HG03457 (cell line): ENCODE data around the gene MBNL1.
A peak's percentile ranks its signal among the peaks of the same experiment; 100 is the strongest.

Source experiments
- ATAC-seq: cut with Tn5 transposase; IDR thresholded peaks from one replicate; pipeline ENCODE4 v1.9.1; 2021; ENCODE audit warnings: moderate number of reproducible peaks; ENCODE audit not compliant: unreplicated experiment

Gene MBNL1

DNA sequence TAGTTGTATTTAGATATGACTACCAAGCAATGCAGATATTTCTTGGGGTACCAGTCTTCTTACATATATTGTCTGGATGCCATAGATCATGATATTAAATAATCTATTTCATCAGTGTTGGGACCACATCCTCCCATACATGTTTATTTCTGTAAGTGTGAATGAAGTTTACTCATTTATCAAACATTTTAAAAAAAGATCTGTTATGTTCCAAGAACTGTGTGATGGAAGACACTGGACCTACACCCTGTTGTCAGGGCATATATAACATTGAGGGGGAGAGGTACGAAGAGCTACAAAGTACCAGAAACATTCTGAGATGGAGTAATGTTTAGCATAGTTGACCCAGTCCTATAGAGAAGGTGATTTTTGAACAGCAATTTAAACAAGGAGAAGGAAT is 26.6 kb downstream of the MBNL1 start:
- ATAC-seq, result no peak

- no peak for ATAC-seq
Measured at GRCh38 chr3:152295806-152296205, 27.1 kb downstream of the MBNL1 start.

- no peak for ATAC-seq
Measured at GRCh38 chr3:152296382-152296781, 27.7 kb downstream of the MBNL1 start.

DNA sequence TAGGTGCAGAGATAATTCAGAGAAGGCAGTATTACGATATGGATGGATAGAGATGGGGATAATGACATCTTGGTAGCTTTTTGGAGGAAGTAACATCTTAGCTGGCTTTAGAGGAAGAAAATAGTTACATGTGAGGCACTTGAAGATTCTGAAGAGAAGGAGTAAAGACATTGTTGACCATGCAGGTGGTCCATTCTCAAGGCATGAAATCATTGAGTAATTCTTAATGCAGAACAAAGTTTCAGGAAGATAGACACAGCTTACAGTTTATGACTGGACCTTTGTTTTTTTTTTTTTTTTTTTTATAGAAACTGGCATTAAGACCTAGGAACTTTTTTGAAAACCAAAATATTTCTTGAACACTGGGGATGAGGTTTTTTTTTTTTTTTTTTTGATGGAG is 28.2 kb downstream of the MBNL1 start:
- no peak for ATAC-seq

DNA sequence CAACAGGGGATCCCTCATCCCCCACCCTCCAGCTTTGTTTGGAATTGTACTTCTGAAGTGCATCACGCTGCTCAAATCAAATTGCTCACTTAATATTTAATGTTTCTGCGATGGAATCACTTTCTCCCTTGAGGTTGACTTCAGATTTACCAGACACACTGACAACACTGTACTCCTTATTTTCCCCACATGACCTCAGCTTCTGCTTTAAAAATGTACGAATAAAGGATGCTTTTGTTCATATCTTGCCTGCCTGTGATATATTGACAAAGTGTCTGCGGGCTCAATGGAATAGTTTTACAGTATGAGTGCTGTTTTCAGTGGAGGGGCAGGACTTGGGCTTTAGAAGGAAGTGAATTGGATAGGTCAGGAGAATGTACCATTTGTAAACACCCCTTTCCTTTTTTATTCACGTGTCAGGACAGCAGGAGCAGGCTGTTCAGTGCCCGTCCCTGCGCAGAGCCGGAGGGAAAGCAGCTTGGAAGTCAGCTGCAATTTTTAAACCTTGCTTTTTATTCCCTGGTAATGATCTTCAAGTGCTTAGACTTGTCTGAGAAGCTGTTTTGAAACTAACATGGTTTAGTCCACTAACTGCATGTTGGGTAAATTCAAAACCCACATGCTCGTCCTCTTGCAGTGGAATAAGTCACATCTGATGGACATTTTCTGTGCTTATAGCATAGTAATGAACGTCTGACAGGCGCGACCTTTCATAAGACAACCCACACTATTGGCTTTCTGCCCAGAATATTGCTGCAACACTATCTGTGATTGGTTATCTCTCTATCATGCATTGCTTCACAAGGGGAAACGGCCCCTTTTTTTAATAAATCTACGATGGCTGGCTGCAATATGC is 29.9 kb downstream of the MBNL1 start:
- ATAC-seq, result no peak

- ATAC-seq, result no peak
Measured at GRCh38 chr3:152299249-152299976, 30.7 kb downstream of the MBNL1 start.

DNA sequence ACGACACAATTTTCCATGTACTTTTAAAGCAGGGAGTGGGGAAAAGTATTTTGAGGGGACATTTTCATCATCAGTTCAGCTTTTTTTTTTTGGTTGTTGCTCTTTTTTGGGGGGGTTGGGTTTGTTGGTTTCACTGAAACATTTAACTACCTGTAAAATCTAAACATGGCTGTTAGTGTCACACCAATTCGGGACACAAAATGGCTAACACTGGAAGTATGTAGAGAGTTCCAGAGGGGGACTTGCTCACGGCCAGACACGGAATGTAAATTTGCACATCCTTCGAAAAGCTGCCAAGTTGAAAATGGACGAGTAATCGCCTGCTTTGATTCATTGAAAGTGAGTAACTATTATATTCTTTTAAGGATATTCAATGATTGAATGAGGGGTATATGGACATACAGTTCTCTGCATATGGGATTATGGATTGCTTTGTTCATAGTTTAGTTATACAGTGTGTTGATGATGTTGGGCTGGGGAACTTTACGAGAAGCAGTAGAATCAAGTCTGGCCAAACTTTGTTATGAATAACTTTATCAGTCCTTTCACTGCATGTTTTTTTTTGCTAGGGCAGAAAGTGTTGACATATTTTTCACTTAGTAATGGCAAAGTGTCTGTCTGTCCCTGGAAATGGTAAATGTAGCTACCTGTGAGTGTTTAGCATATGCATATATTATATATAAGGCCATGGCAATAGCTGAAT is 31.5 kb downstream of the MBNL1 start:
- no peak for ATAC-seq

DNA sequence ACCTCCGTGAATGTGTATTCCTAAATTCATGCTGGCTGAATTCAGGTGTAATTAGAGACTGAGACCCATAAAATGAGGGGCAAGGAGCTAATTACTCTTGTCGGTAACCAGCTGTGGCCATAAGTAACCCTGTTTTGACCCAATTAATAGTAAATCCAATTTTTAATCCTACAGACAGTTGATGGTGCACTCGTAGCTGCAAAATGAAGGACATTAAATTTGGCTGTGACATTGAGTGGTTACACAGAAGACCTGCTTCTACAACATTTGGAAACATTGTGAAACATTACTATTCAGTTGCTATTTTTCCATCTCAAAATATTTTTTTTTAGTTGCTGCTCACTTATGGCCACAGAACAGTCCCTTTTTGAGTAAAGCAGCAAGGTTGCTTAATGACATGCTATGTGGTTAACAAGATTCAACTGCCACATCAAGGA is 33.0 kb downstream of the MBNL1 start:
- no peak for ATAC-seq

DNA sequence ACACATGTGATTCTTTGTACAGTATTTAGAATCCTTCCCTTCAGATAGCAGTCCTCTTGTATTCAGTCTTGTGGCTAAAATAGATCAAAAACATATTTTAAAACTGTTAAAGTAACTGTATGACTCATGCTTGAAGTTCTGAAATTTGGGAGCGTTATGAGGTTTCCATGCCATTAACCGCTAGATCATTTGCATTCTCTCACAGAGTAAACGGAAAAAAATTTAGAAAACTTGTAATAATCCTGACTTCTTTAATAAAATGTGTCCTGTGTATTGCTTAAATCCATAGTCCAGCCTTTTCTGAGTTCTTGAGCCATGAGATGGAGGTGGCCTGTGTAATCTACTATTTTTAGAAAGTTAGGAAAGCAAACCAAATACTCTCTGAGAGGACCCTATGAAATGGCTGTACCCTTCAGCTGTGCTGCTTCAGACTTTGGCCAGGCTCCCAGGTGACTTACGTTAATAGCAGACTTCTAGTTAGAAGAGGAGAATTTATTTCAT is 33.8 kb downstream of the MBNL1 start:
- peak; percentile 52 for ATAC-seq

GRCh38 chr3:152304160-152304559 is 35.4 kb downstream of the MBNL1 start:
- ATAC-seq, result no peak

- ATAC-seq, result no peak
Measured at GRCh38 chr3:152305075-152305474, 36.3 kb downstream of the MBNL1 start.

DNA sequence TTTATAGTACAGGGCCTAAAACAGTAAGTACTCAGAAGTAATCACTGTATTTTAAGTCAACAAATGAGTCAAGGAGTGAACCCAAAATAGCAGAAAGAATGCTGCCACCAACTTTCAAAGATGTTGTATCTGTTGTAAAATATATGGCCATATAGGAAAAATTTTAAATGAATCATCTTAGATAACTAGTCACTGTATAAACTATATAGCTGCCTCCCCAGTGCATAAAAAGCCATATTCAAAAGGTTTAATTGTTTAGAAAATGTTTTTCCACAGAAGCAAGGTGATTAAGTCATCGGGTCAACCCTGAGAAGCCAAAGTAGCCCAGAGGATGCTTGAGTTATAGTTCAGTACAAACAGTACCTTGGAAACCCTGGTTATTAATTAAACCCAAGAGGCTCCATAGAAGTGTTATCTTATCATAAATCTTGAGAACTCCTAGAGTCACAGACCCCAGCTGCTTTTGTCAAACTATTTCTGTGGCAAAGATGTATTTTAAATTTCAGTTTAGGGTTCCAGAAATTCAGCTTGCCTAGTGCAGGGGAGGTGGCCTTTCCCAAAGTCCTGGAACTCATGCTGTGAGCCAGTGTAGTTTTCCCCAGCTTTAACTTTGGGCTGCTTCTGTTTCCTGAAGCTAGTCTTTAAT is 39.2 kb downstream of the MBNL1 start:
- no peak for ATAC-seq

DNA sequence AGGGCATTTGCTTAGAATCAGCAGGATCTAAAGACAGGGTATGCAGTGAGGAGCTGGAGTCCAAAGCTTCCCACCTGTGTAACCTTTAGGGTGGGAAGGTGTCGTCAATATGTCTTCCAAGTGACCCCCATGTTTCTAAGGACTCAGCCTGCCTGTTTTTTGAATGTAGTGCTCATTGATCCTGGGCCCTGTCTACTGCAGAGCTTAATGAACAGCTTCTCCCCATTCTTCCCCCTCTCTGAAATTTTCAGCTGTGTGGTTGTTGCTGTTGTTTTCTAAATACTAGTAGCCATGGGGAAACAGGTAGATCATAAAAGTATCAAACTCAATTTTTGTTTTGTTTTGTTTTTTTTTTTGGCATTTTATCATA is 39.7 kb downstream of the MBNL1 start:
- no peak for ATAC-seq

DNA sequence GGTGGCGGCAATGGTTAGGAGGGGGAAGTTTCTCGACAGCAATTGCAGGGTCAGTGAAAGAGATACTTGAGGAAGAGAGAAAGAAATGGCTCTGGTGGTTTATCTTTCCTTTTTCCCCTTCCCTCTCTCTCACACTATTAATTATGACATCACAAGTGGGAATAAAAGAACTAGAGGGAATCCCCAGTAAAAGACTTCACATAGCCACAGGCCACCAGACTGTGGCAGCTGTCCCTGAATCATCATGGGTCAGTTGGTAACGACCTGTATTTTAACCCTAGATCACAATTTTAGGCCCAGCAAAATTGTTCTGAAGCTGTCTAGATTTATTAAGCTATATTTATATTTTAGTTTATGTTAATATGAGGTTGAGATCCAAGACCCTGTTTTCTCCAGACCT is 40.3 kb downstream of the MBNL1 start:
- ATAC-seq, result no peak

- ATAC-seq, result no peak
Measured at GRCh38 chr3:152309535-152310307, 41.0 kb downstream of the MBNL1 start.

DNA sequence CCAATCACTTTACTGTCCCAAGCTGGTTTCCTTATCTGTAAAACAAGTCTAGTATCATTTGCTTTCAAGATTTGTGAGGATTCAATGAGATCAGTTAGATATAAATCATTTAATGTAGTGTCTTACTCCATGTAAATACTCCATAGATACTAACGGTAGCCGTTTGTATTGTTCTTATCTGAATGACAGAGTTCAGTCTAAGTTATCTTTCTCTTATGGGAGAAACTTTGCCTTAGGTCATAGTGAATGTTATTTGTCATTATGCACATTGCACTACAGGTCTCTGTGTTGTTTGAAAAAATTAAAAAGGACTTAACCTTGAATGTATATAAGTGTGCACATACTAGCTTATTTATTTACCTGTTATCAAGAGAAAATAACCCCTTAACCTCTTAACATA is 44.7 kb downstream of the MBNL1 start:
- no peak for ATAC-seq

- ATAC-seq, result no peak
Measured at GRCh38 chr3:152313914-152314313, 45.2 kb downstream of the MBNL1 start.

DNA sequence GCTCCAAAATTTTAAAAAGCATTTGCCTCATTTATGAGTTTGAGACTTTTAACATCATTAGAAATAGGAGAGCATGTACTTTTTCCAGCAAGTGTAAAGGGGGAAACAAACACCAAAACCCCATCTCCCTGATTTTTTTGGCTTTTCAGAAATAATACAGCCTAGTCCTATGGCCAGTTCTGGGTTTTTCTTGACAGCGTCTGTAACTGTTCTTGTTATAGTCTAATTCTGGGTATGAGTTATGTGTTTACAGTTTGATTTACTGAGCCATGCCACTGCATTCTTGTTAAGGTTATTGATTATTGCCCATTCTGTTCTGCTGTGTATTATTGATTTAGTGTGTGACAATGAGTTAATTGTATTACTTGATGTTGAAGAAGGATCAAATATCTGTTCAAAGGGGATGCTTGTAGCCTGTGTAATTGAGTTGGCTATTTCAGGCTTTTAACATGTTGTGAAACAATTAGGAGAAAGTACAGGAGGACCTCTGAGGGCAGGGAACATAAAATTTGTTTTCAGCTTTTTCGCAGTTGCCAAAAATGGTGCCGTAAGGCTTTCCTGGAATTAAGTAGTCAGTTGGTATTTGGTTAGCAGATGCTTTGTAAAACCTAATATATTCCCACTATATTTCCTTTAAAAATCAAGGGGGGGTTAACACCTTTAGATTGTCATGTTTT is 46.1 kb downstream of the MBNL1 start:
- no peak for ATAC-seq

DNA sequence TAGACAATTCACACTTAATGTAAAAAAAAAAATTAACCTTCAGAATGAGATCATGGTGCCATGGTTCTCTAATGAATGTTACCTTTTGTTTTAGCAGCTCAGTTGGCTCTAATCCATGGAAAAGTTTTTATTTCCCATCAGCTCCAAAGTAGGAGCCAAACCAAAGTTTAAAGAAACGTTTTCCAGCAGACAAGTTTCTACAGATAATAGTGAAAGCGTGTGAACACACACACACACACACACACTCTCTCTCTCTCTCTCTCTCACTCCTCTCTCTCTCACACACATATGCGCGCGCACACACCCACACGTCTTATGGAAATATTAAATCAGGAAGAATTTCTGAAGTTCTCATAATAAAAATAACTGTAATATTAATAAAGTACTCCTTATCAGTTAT is 46.9 kb downstream of the MBNL1 start:
- ATAC-seq, result no peak

GRCh38 chr3:152316318-152316717 is 47.6 kb downstream of the MBNL1 start:
- ATAC-seq, result no peak
